ENCODE measurements around the gene FABP2. TPM values are rescaled to one million over a fixed set of nuclear protein-coding genes. Genes with fewer than 3 reads are reported as not detected.

Gene FABP2
- total and polyA plus RNA-seq, 2 experiments from 2014 or later: not detected

- no peaks in the 10 kb centered on the region for H3K4me1 ChIP-seq (ENCODE audit: insufficient read depth)
- no peak overlapping the region for H3K4me2 ChIP-seq
- no peaks in the 10 kb centered on the region for H3K27me3 ChIP-seq (ENCODE audit: insufficient read depth)
- no peak for ATAC-seq
- peaks cover 2% of the 10 kb centered on the region; the same call in 1 of the 3 replicates for H3K4me1 Mint-ChIP-seq
- DNase-seq (ENCODE audit: low spot score): no peak
- no peaks in the 10 kb centered on the region for H3F3A ChIP-seq (replicated peaks; ENCODE audit: low read depth)
- no peak overlapping the region for H3K4me3 Mint-ChIP-seq
- peaks cover 6% of the 10 kb centered on the region; the same call in 1 of the 3 replicates for H3K36me3 Mint-ChIP-seq (ENCODE audit: low read depth)
- no peaks in the 10 kb centered on the region for H4K20me1 ChIP-seq (replicated peaks; ENCODE audit: insufficient read depth)
- no peaks in the 10 kb centered on the region for H3K9me2 ChIP-seq (ENCODE audit: insufficient read depth)
- H3K27ac ChIP-seq (ENCODE audit: low read depth): no peak overlapping the region
- H3K79me2 ChIP-seq (replicated peaks; ENCODE audit: insufficient read depth): no peaks in the 10 kb centered on the region
- no peaks in the 10 kb centered on the region for H3K27me3 Mint-ChIP-seq (ENCODE audit: insufficient read depth, low read depth, poor library complexity)
- H3K27ac Mint-ChIP-seq: no peak overlapping the region
- H2AFZ ChIP-seq: no peak overlapping the region
- no peaks in the 10 kb centered on the region for H3K36me3 ChIP-seq (ENCODE audit: insufficient read depth)
- TF ChIP-seq ZNF114 (CRISPR knock-in tag; IDR thresholded peaks at IDR 0.05): no peak
- no peak for TF ChIP-seq POLR2AphosphoS5 (IDR thresholded peaks at IDR 0.05; ENCODE audit: low read depth)
- TF ChIP-seq EZH2 (IDR thresholded peaks at IDR 0.05; ENCODE audit: low read depth, unreplicated experiment): no peak
- no peak for TF ChIP-seq STAT1 (IDR thresholded peaks at IDR 0.05; ENCODE audit: unreplicated experiment)
- TF ChIP-seq ZNF462 (CRISPR knock-in tag; IDR thresholded peaks at IDR 0.05): no peak
- H3K9me3 Mint-ChIP-seq: no peaks in the 10 kb centered on the region
- no peak overlapping the region for H3K4me3 ChIP-seq
These were observed 32.6 kb downstream of the FABP2 start for GRCh38 chr4:119289313-119289712.

- Histone ChIP-seq H3K27ac (ENCODE audit: low read depth) (no peak overlapping the region), H3K4me1 (ENCODE audit: insufficient read depth) (no peaks in the 10 kb centered on the region), H3K79me2 (replicated peaks; ENCODE audit: insufficient read depth) (peaks cover under 1% of the 10 kb centered on the region), H3K27me3 (ENCODE audit: insufficient read depth) (no peaks in the 10 kb centered on the region), H3K4me3 (no peak overlapping the region), H3F3A (replicated peaks; ENCODE audit: low read depth) (no peaks in the 10 kb centered on the region), H2AFZ (no peak overlapping the region), H3K36me3 (ENCODE audit: insufficient read depth) (no peaks in the 10 kb centered on the region), H3K9me2 (ENCODE audit: insufficient read depth) (no peaks in the 10 kb centered on the region), H3K4me2 (no peak overlapping the region), H4K20me1 (replicated peaks; ENCODE audit: insufficient read depth) (no peaks in the 10 kb centered on the region)
- no peaks in the 10 kb centered on the region for H3K27me3 Mint-ChIP-seq (ENCODE audit: insufficient read depth, low read depth, poor library complexity)
- H3K4me1 Mint-ChIP-seq: peaks cover 2% of the 10 kb centered on the region; the same call in 1 of the 3 replicates
- no peak overlapping the region for H3K4me3 Mint-ChIP-seq
- ATAC-seq (no peak), DNase-seq (ENCODE audit: low spot score) (peak; percentile 46)
- H3K36me3 Mint-ChIP-seq (ENCODE audit: low read depth): no peaks in the 10 kb centered on the region
- no peaks in the 10 kb centered on the region for H3K9me3 Mint-ChIP-seq
- H3K27ac Mint-ChIP-seq: 0 out of 2 replicates have a peak overlapping the region, but pooled peaks have one; percentile 28
- no peak for TF ChIP-seq ETS1 (IDR thresholded peaks at IDR 0.05)
These were observed 35.4 kb downstream of the FABP2 start for GRCh38 chr4:119286377-119287002.
